SK-N-SH (cell line): ENCODE results near the gene WBP11. TPM values are rescaled to one million over a fixed set of nuclear protein-coding genes. Genes with fewer than 3 reads are reported as not detected.

Source experiments
- CTCF ChIA-PET: fragments of 300-600, 350-600 bp; formaldehyde crosslinking; extraction: SDS; loops from one replicate; lab custom pipeline; 2021; lab: Yijun Ruan, JAX
- POLR2A ChIA-PET: fragments of 350-600 bp; sonication (Branson Sonifier 250); formaldehyde crosslinking; extraction: SDS; loops from one replicate; lab custom pipeline; 2020; ENCODE audit warnings: antibody characterized with exemption, inconsistent platforms; lab: Yijun Ruan, JAX
- DNase-seq: peaks from one replicate; pipeline ENCODE4 v3.0.0; 2012
- H2AFZ ChIP-seq: fragments of 200-600 bp; sonication (generic); 2 replicates; pipeline ENCODE4 v1.8.1; 2016; ENCODE audit warnings: antibody characterized with exemption, mild to moderate bottlenecking, low read depth
- H3F3A ChIP-seq: fragments of 200-600 bp; sonication (generic); replicated peaks from 2 replicates; pipeline ENCODE3; 2016; ENCODE audit warnings: antibody characterized with exemption, mild to moderate bottlenecking; ENCODE audit not compliant: insufficient read depth
- H3K27ac ChIP-seq, 2 experiments: fragments of 200-500 bp in 1 of 2; fragments of 200-600 bp in 1 of 2; sonication (Bioruptor generic) in 1 of 2; sonication (generic), shearing (Covaris generic) in 1 of 2; 2 replicates each; pipeline versions ENCODE4 v1.5.1 to v1.6.1; 2014 to 2016; ENCODE audit warnings: low read depth in 2 of 2, inconsistent platforms in 1 of 2, low read length in 1 of 2, mild to moderate bottlenecking in 1 of 2, mixed read lengths in 1 of 2
- H3K27me3 ChIP-seq: fragments of 200-600 bp; sonication (generic), shearing (Covaris generic); 2 replicates; pipeline ENCODE4 v1.6.1; 2016; ENCODE audit warnings: mixed run types; ENCODE audit not compliant: insufficient read depth
- H3K36me3 ChIP-seq, 2 experiments: fragments of 200-500 bp in 1 of 2; fragments of 200-600 bp in 1 of 2; sonication (Bioruptor generic) in 1 of 2; sonication (generic) in 1 of 2; replicated peaks in 1 of 2; 2 replicates each; pipeline versions ENCODE3 to v1.5.1; 2014 to 2016; ENCODE audit warnings: low read length in 1 of 2, mild to moderate bottlenecking in 1 of 2; ENCODE audit not compliant: insufficient read depth in 2 of 2, control insufficient read depth in 1 of 2
- H3K4me1 ChIP-seq, 2 experiments: fragments of 200-500 bp in 1 of 2; fragments of 200-600 bp in 1 of 2; sonication (Bioruptor generic) in 1 of 2; sonication (generic), shearing (Covaris generic) in 1 of 2; 2 replicates each; pipeline versions ENCODE4 v1.5.1 to v1.6.1; 2014 to 2016; ENCODE audit warnings: low read depth in 1 of 2, low read length in 1 of 2, mixed run types in 1 of 2; ENCODE audit not compliant: insufficient read depth in 2 of 2, control insufficient read depth in 1 of 2
- H3K4me2 ChIP-seq: fragments of 200-600 bp; sonication (generic), shearing (Covaris generic); 2 replicates; pipeline ENCODE4 v1.6.1; 2017; ENCODE audit warnings: mixed run types
- H3K4me3 ChIP-seq, 2 experiments: fragments of 200-500 bp in 1 of 2; fragments of 200-600 bp in 1 of 2; sonication (Bioruptor generic) in 1 of 2; sonication (generic), shearing (Covaris generic) in 1 of 2; 2 replicates each; pipeline versions ENCODE4 v1.5.1 to v1.8.1; 2014 to 2016; ENCODE audit warnings: low read depth in 2 of 2, inconsistent platforms in 1 of 2, low read length in 1 of 2, mild to moderate bottlenecking in 1 of 2, mixed read lengths in 1 of 2, moderate library complexity in 1 of 2
- H3K79me2 ChIP-seq: fragments of 200-600 bp; sonication (generic); 2 replicates; pipeline ENCODE4 v1.8.1; 2017; ENCODE audit warnings: mild to moderate bottlenecking; ENCODE audit not compliant: insufficient read depth
- H3K9ac ChIP-seq: fragments of 200-600 bp; sonication (generic); 2 replicates; pipeline ENCODE4 v1.6.1; 2017; ENCODE audit warnings: mixed run types
- H3K9me2 ChIP-seq: fragments of 200-600 bp; sonication (generic); 2 replicates; pipeline ENCODE4 v1.6.1; 2017; ENCODE audit warnings: mixed run types
- H3K9me3 ChIP-seq: fragments of 200-600 bp; sonication (generic); 2 replicates; pipeline ENCODE4 v1.6.1; 2017; ENCODE audit warnings: mixed run types, mild to moderate bottlenecking, moderate library complexity
- H4K20me1 ChIP-seq: fragments of 200-600 bp; sonication (generic); 2 replicates; pipeline ENCODE4 v1.6.1; 2017; ENCODE audit warnings: mild to moderate bottlenecking, mixed run types; ENCODE audit not compliant: insufficient read depth
- CHD2 ChIP-seq: fragments of 150-350 bp; IDR thresholded peaks from 2 replicates; pipeline ENCODE4 v1.6.1; 2018; ENCODE audit warnings: low read length; ENCODE audit not compliant: partially characterized antibody
- EP300 ChIP-seq, 2 experiments: IDR thresholded peaks; 2 replicates each; pipeline versions ENCODE4 v1.4.0 to v1.6.1; 2012; ENCODE audit warnings: borderline replicate concordance in 1 of 2, low read depth in 1 of 2, low read length in 1 of 2
- FOSL2 ChIP-seq: IDR thresholded peaks from 2 replicates; pipeline ENCODE4 v1.4.0; 2012; ENCODE audit warnings: low read depth, mild to moderate bottlenecking, moderate library complexity, borderline replicate concordance
- GABPA ChIP-seq: IDR thresholded peaks from 2 replicates; pipeline ENCODE4 v1.4.0; 2012; ENCODE audit warnings: low read depth, mild to moderate bottlenecking
- GATA2 ChIP-seq: sonication (generic); formaldehyde crosslinking; IDR thresholded peaks from 2 replicates; pipeline ENCODE4 v1.5.0; 2020; ENCODE audit warnings: mild to moderate bottlenecking, missing genetic modification reagents
- JUND ChIP-seq: IDR thresholded peaks from 2 replicates; pipeline ENCODE4 v1.4.0; 2012
- MEF2A ChIP-seq: IDR thresholded peaks from 2 replicates; pipeline ENCODE4 v1.4.0; 2012; ENCODE audit warnings: low read depth, borderline replicate concordance
- MXI1 ChIP-seq: IDR thresholded peaks from 2 replicates; pipeline ENCODE4 v1.6.1; 2012; ENCODE audit warnings: mild to moderate bottlenecking, low read depth, low read length, improper control_type of control experiment
- NRF1 ChIP-seq: IDR thresholded peaks from 2 replicates; pipeline ENCODE4 v1.6.1; 2012; ENCODE audit warnings: low read depth, mild to moderate bottlenecking, low read length
- POLR2AphosphoS5 ChIP-seq: IDR thresholded peaks from 2 replicates; pipeline ENCODE4 v1.6.1; 2012; ENCODE audit warnings: low read depth, low read length
- RXRA ChIP-seq: IDR thresholded peaks from 2 replicates; pipeline ENCODE4 v1.4.0; 2012; ENCODE audit warnings: low read depth, mild to moderate bottlenecking, borderline replicate concordance
- SIN3A ChIP-seq: IDR thresholded peaks from 2 replicates; pipeline ENCODE4 v1.6.1; 2012; ENCODE audit warnings: low read depth, mild to moderate bottlenecking, low read length, moderate library complexity, borderline replicate concordance
- polyA plus RNA-seq, 3 experiments: library from polyadenylated mRNA; depleted of rRNA; stranded (reverse); fragments of >200 nt; gene quantifications; 2 replicates each; pipeline ENCODE4 v1.2.3, GENCODE V29; 2012
- TF ChIP-seq, protein P1 (sequence below): fragments of 150-350 bp; IDR thresholded peaks from 2 replicates; pipeline ENCODE4 v1.6.1; 2017; ENCODE audit warnings: antibody characterized with exemption, low read length, low read depth, borderline replicate concordance
- TF ChIP-seq, protein P2 (sequence below): fragments of 200-600 bp; sonication (generic); IDR thresholded peaks from 2 replicates; pipeline ENCODE4 v1.6.1; 2017; ENCODE audit warnings: antibody characterized with exemption, mild to moderate bottlenecking, moderate library complexity
- TF ChIP-seq, protein P3 (sequence below): IDR thresholded peaks from 2 replicates; pipeline ENCODE4 v1.4.0; 2012; ENCODE audit warnings: low read depth, borderline replicate concordance
- TF ChIP-seq, protein P4 (sequence below): IDR thresholded peaks from 2 replicates; pipeline ENCODE4 v1.4.0; 2012; ENCODE audit warnings: low read depth, borderline replicate concordance
- TF ChIP-seq, protein P5 (sequence below): IDR thresholded peaks from 2 replicates; pipeline ENCODE4; 2012

WBP11 gene
- polyA plus RNA-seq, 1 of the 3 experiments (the other 2 are of a cell fraction) = 18.7 TPM

DNA sequence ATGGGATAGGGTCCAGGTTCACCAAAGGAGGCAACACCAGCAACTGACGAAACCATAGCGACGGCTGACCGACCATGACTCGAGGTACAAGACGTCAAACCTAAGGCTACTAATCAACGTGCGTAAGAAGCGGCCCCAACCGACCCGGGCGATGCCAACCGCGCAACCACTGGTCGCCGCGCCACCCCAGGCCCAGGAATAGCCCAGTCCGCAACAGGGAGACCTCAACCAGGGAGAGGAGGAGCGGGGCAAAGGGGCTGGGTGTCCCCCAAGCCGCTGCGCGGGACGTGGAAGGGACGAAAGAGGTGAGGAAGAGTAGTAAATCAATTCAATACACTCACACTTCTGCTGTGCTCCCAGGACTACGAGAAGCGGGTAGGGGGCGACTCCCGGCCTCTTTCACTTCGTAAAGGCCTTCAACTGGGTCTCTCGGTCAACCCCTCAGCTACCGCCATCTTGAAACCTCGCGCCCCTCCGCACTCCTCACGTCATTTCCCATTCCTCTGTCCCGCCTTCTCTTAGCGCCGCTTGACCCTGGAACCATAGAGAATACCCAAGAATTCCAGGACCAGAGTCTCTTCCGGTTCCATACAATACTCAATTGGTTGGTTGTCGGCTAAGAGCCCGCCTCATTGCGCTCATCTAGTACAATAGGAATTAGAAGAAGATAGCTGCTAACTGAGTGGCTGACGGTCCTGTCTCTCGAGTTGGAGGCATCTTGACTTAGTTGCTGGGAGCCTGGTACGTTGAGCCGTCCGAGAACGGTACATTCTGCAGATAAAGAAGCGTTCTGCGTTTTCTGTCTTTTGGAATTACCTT lies at the start of gene WBP11, which contains the start of gene C12orf60 (continued):
- TF ChIP-seq, protein P1, sequence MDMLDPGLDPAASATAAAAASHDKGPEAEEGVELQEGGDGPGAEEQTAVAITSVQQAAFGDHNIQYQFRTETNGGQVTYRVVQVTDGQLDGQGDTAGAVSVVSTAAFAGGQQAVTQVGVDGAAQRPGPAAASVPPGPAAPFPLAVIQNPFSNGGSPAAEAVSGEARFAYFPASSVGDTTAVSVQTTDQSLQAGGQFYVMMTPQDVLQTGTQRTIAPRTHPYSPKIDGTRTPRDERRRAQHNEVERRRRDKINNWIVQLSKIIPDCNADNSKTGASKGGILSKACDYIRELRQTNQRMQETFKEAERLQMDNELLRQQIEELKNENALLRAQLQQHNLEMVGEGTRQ = no peak
- TF ChIP-seq GABPA = peak; percentile 95
- no peak for TF ChIP-seq NRF1
- TF ChIP-seq EP300 (IDR thresholded peaks at IDR 0.05; ENCODE audit: borderline replicate concordance in 1 of 2, low read depth in 1 of 2, low read length in 1 of 2) = peak in 1 of 2 experiments; percentile 19; a peak in 1 of 4 replicates
- TF ChIP-seq CHD2 = peak; percentile 89
- TF ChIP-seq RXRA = no peak
- TF ChIP-seq MEF2A = no peak
- TF ChIP-seq, protein P2, sequence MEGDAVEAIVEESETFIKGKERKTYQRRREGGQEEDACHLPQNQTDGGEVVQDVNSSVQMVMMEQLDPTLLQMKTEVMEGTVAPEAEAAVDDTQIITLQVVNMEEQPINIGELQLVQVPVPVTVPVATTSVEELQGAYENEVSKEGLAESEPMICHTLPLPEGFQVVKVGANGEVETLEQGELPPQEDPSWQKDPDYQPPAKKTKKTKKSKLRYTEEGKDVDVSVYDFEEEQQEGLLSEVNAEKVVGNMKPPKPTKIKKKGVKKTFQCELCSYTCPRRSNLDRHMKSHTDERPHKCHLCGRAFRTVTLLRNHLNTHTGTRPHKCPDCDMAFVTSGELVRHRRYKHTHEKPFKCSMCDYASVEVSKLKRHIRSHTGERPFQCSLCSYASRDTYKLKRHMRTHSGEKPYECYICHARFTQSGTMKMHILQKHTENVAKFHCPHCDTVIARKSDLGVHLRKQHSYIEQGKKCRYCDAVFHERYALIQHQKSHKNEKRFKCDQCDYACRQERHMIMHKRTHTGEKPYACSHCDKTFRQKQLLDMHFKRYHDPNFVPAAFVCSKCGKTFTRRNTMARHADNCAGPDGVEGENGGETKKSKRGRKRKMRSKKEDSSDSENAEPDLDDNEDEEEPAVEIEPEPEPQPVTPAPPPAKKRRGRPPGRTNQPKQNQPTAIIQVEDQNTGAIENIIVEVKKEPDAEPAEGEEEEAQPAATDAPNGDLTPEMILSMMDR = no peak
- TF ChIP-seq GATA2 = no peak
- TF ChIP-seq, all 33 proteins: peak for 13

DNA sequence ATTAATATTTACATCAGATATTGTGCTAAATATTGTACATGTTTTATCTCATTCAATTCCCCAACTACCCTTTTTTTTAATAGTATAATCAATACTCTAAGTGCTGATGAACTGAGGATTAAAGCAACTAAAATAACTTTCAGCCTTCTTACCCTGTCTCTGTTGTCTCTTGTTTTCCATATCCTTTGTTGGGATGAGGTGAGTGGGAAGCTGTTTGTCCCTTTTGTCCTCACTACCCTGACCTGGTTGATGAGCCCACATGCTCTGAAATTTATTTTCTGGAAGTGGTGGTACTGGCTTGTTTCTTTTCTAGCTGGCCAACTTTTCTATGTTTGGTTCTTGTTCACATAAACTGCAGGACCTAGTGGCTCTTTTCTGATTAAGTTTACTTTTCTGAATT lies 49.6 kb upstream of the WBP11 start:
- no peaks in the 10 kb centered on the region for H3K27me3 ChIP-seq
- H3K36me3 ChIP-seq = peaks cover 0 to 5% of the 10 kb centered on the region in 2 experiments
- no peaks in the 10 kb centered on the region for H3K9me2 ChIP-seq
- no peak overlapping the region for H3K9ac ChIP-seq
- H4K20me1 ChIP-seq = no peaks in the 10 kb centered on the region
- no peak overlapping the region for H2AFZ ChIP-seq
- no peak overlapping the region for H3K27ac ChIP-seq
- no peaks in the 10 kb centered on the region for H3K79me2 ChIP-seq
- no peak overlapping the region for H3K4me3 ChIP-seq
- H3K9me3 ChIP-seq = no peaks in the 10 kb centered on the region; the same call in 1 of the 2 replicates
- peaks cover 3% of the 10 kb centered on the region for H3F3A ChIP-seq
- H3K4me1 ChIP-seq = peaks cover 2 to 7% of the 10 kb centered on the region in 2 experiments; a peak in 1 of 4 replicates
- POLR2A ChIA-PET = no interaction called here
- TF ChIP-seq, protein P3, sequence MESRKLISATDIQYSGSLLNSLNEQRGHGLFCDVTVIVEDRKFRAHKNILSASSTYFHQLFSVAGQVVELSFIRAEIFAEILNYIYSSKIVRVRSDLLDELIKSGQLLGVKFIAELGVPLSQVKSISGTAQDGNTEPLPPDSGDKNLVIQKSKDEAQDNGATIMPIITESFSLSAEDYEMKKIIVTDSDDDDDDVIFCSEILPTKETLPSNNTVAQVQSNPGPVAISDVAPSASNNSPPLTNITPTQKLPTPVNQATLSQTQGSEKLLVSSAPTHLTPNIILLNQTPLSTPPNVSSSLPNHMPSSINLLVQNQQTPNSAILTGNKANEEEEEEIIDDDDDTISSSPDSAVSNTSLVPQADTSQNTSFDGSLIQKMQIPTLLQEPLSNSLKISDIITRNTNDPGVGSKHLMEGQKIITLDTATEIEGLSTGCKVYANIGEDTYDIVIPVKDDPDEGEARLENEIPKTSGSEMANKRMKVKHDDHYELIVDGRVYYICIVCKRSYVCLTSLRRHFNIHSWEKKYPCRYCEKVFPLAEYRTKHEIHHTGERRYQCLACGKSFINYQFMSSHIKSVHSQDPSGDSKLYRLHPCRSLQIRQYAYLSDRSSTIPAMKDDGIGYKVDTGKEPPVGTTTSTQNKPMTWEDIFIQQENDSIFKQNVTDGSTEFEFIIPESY = no peak
- TF ChIP-seq, protein P4, sequence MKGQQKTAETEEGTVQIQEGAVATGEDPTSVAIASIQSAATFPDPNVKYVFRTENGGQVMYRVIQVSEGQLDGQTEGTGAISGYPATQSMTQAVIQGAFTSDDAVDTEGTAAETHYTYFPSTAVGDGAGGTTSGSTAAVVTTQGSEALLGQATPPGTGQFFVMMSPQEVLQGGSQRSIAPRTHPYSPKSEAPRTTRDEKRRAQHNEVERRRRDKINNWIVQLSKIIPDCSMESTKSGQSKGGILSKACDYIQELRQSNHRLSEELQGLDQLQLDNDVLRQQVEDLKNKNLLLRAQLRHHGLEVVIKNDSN = no peak
- TF ChIP-seq, protein P5, sequence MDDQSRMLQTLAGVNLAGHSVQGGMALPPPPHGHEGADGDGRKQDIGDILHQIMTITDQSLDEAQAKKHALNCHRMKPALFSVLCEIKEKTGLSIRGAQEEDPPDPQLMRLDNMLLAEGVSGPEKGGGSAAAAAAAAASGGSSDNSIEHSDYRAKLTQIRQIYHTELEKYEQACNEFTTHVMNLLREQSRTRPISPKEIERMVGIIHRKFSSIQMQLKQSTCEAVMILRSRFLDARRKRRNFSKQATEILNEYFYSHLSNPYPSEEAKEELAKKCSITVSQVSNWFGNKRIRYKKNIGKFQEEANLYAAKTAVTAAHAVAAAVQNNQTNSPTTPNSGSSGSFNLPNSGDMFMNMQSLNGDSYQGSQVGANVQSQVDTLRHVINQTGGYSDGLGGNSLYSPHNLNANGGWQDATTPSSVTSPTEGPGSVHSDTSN = no peak
- TF ChIP-seq NRF1 (no peak), MXI1 (no peak), POLR2AphosphoS5 (no peak), SIN3A (no peak), JUND (no peak), CHD2 (no peak), RXRA (no peak), EP300 (IDR thresholded peaks at IDR 0.05; ENCODE audit: borderline replicate concordance in 1 of 2, low read depth in 1 of 2, low read length in 1 of 2) (no peak), FOSL2 (no peak)
- TF ChIP-seq, protein P2 = no peak
- DNase-seq = no peak
- CTCF ChIA-PET = no interaction called here
- no peak overlapping the region for H3K4me2 ChIP-seq
